ENCODE measurements around the gene MIEF2.

GRCh38 chr17:18300725-18301480 lies 40.4 kb downstream of the MIEF2 start:
- TF ChIP-seq EZH2 (IDR thresholded peaks at IDR 0.05; ENCODE audit: insufficient read depth, poor library complexity, severe bottlenecking) (no peak), EZH2phosphoT487 (IDR thresholded peaks at IDR 0.05; ENCODE audit: insufficient read depth, low read depth) (no peak)

Data from GM23248 (cell line).